ENCODE data around the gene SH3RF2. TPM values are rescaled to one million over a fixed set of nuclear protein-coding genes. Genes with fewer than 3 reads are reported as not detected.
"Not testable (repeated sequence)": the region's sequence is repeated elsewhere in the genome, so short reads cannot be mapped to it uniquely, and the experiment has no call there.

The SH3RF2 gene, protein sequence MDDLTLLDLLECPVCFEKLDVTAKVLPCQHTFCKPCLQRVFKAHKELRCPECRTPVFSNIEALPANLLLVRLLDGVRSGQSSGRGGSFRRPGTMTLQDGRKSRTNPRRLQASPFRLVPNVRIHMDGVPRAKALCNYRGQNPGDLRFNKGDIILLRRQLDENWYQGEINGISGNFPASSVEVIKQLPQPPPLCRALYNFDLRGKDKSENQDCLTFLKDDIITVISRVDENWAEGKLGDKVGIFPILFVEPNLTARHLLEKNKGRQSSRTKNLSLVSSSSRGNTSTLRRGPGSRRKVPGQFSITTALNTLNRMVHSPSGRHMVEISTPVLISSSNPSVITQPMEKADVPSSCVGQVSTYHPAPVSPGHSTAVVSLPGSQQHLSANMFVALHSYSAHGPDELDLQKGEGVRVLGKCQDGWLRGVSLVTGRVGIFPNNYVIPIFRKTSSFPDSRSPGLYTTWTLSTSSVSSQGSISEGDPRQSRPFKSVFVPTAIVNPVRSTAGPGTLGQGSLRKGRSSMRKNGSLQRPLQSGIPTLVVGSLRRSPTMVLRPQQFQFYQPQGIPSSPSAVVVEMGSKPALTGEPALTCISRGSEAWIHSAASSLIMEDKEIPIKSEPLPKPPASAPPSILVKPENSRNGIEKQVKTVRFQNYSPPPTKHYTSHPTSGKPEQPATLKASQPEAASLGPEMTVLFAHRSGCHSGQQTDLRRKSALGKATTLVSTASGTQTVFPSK
- 10 to 100 TPM in 4 of 12 donors, 1 to 10 TPM in 7, not detected in 1; 4.3 to 20.0 (median 7.7) TPM for polyA plus RNA-seq (ENCODE audit: insufficient read length in 12 of 12)
- long read RNA-seq, donor 1, full-length matches to known transcripts, result 3 of 20 reads
- long read RNA-seq, donor 1, partial matches to known transcripts, result 17 of 20 reads
- long read RNA-seq, donor 1, other reads (novel, unspliced or antisense), result 0 of 20 reads
- long read RNA-seq, donor 2, result 0 reads
- long read RNA-seq, donor 3, result 0 reads
- long read RNA-seq, donor 4, result 0 reads
- long read RNA-seq, donor 5, partial matches to known transcripts, result 5 of 5 reads
- long read RNA-seq, donor 5, other reads (novel, unspliced or antisense), result 0 of 5 reads
- long read RNA-seq, donor 6, partial matches to known transcripts, result 7 of 7 reads
- long read RNA-seq, donor 6, other reads (novel, unspliced or antisense), result 0 of 7 reads
- long read RNA-seq, donor 7, result 0 reads
- long read RNA-seq, donor 8, partial matches to known transcripts, result 6 of 7 reads
- long read RNA-seq, donor 8, other reads (novel, unspliced or antisense), result 0 of 7 reads
- long read RNA-seq, donor 9, result 0 reads
- long read RNA-seq, donor 10, partial matches to known transcripts, result 0 of 1 reads
- long read RNA-seq, donor 10, other reads (novel, unspliced or antisense), result 0 of 1 reads
- long read RNA-seq, donor 11, result 0 reads

DNA sequence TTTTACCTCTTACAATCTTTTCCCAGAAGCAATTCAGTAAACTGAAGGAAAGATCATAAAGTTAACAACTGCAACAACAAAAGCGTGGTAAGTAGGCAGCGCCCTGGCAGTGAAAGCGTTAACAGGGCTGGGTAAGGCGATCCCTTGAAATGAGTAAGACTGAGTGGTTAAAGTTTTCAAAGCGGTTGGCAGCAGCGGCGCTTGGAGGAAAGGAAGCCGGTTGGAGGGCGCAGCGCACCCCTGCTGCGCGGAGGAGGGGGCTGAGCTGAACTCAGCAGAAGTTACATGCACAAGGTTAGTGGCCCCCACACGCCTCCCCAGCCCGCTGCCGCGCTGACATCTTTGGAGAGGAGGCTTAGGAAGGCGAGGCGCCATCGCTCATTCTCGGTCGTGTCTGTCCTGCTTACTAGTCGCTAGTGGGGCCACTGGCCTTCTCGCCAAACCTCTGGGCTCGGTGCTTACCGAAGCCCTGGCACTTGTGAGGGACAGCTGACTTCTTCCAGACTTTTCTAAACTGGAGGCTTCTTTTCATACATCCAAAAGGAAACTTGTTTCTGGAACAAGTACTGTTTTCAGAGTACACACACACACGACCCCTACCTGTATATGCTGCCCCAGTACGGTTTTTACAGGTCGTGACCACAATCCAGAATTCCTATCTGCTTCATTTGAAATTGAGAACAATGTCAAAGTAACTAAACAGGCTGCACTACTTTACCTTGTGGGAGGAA, at the start of gene SH3RF2:
Gene SH3RF2, plus strand, starts transcription at position 178 of the 731 bp plus-strand sequence. CDS start 1,351 bp downstream, outside the sequence.
- peak; percentile 42 for DNase-seq

GRCh38 chr5:145887217-145887616, 49.2 kb upstream of the SH3RF2 start:
- DNase-seq, result no peak

DNA sequence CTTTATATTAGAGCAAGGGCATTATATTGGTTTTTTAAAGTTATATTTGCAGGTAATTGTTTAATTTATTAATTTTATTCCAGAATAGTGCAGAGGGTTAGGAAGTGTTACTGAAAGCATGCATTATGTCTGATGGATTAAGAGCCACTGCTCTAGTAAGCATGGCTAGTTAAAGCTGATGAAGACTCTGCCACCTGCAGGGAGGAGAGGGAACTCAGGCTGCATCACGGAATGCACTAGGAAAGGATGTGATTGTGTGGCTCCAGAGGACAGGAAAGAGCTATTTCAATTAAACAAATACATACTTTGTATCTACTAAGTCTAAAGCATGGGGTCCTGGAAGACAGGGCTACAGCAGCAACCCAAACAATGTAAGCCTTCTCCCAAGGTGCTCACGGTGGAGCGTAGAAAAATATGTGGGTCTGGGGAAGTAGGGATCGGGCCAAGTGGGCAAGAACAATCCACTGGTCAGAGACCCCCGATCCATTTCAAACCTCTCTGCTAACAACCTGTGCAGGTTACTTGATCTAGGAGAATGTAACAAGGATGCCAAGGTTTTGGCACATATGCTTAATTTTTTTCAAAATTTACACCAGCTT, 48.3 kb upstream of the SH3RF2 start:
- no peak for DNase-seq

- no peak for DNase-seq
Observed at GRCh38 chr5:145889611-145890010, 46.8 kb upstream of the SH3RF2 start.

DNA sequence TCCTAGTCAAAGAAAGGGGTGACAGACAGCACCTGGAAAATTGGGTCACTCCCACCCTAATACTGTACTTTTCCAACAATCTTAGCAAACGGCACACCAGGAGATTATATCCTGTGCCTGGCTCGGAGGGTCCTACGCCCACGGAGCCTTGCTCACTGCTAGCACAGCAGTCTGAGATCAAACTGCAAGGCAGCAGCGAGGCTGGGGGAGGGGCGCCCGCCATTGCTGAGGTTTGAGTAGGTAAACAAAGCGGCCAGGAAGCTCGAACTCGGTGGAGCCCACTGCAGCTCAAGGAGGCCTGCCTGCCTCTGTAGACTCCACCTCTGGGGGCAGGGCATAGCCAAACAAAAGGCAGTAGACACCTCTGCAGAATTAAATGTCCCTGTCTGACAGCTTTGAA, 45.0 kb upstream of the SH3RF2 start:
- not testable (repeated sequence) for DNase-seq

DNA sequence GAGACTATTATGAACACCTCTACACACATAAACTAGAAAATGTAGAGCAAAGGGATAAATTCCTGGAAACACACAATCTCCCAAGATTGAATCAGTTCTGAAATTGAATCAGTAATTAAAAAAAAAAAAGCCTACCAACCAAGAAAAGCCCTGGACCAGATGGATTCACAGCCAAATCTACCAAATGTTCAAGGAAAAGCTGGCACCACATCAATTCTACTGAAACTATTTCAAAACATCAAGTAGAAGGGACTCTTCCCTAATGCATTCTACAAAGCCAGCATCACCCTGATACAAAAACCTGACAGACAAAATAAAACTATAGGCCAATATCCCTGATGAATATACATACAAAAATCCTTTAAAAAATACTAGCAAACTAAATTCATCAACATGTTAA, 38.2 kb upstream of the SH3RF2 start:
- no peak for DNase-seq

- no peak for DNase-seq
Observed at GRCh38 chr5:145902421-145902820, 34.0 kb upstream of the SH3RF2 start.

GRCh38 chr5:145903113-145903512, 33.3 kb upstream of the SH3RF2 start:
- no peak for DNase-seq

GRCh38 chr5:145903867-145904266, 32.5 kb upstream of the SH3RF2 start:
- DNase-seq, result no peak

- DNase-seq, result no peak
Observed at GRCh38 chr5:145904743-145905142, 31.6 kb upstream of the SH3RF2 start.

DNA sequence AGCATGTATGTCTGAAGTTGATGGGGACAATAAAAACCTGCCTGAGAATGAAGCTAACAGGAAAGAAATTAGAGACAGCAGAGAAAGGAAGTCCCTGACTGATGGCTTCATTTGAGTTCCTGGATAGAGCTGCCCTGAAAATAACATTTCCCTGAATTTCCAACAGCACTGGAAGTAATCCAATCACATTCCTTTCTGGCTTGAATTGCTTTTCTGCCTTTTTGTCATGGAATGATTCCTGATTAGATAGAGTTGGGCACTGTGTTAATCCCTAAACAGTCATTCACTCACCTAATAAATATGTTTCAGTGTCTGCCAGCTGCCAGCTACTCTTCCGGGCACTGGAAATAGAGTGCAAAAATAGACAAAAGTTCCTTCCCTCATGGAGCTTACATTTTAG, 30.0 kb upstream of the SH3RF2 start:
- no peak for DNase-seq

GRCh38 chr5:145908206-145908960, 28.0 kb upstream of the SH3RF2 start:
- DNase-seq, result no peak

DNA sequence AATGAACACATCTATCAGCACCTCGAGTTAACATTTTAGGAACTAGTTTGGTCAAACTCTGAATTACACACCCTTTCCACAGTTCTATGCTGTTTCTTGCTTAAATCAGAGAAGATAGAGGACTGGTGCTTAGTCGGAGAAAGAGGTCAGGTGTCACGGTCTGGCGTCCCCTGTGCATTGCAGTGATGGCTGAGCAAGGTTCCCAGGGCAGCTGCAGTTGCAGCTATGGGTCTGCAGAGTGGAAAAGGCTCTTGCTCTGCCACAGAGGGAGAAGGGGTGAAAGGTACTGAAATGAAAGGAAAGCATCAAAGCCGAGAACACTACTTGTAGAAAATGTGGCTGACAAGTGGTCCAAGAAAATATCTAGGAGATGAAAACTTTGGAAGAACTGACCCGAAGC, 25.2 kb upstream of the SH3RF2 start:
- no peak for DNase-seq

DNA sequence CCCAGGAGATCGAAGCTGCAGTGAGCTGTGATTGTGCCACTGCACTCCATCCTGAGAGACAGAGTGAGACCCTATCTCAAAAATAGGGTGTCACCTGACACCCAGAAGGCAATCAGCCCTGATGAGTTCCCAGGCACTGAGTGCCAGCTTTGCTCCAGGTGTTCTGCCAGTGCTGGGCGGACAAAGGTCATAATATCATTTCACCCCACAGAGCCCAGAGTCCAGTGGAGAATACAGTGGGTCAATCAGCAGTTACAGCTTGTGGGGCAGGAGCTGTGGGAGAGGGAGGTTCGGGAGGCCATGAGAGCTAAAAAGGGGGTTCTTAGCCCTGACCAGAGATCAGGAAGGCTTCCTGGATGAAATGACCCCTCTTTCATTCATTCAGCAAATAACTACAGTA, 24.4 kb upstream of the SH3RF2 start:
- no peak for DNase-seq

DNA sequence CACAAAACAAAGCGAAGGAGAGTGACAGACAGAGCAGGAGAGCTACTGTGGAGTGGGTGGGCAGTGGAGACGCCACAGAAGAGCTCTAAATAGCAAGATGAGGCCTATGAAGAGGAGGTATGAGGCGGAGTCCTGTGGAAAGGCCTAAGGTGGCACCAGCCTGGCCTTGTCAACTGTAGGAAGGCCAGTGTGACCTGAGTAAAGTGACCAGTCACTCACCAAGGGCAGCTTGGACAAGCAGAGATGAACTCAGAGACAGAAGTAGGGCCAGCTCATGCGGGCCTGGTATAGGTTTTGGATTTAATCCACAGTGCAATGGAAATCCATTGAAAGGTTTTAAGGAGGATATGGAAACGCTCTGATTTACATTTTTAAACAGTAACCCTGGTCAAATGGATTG, 23.8 kb upstream of the SH3RF2 start:
- no peak for DNase-seq

- DNase-seq, result no peak
Observed at GRCh38 chr5:145913701-145914100, 22.7 kb upstream of the SH3RF2 start.

DNA sequence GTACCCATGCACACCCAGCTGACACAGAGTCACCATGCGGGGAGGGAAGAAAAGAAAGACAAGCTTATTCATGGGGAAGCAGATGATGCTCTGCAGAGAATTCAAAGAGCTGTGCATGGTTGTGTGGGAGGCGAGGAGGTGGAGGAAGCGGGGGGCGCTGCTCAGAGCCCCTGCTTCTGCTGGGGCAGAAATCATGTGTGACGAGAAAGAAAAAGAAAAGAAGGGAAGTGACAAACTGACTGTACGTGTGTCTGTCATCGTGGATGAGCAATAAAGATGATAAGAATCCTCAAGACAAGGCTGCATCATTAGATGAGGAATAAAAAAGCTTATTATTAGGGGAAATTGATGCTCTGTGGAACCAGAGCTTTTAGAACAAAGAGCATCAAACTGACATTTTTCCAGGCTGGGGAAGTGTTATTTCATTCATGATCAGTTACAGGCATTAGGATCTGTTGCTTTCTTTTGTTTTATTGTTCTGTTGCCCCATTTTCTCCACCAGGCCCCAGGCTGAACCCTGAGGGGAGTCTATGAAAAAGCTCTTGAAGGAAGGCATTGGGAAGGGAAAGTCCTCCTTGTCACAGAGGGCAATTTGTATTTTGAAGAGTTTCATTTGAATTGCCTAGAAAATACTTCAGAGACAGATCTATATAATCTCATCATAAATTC, 20.3 kb upstream of the SH3RF2 start:
- DNase-seq, result no peak

DNA sequence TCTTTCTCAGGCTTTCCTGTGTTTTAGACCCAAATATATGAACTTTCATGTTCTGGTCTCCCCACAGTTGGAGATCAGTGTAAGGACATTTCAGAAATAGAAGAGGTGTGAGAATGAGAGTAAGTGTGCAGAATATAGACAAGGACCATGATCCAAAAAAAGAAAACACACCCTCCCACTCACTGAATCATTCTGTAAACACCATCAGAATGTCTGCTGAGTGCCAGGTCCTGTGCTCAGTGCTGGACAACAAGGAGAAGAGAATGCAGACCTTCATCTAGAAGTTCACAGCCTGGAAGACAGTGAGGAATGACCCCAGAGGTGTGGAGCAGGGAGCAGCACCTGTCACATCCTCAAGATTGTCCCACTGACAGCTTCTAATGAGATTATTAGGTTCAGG, 19.1 kb upstream of the SH3RF2 start:
- no peak for DNase-seq

- no peak for DNase-seq
Observed at GRCh38 chr5:145918397-145918796, 18.0 kb upstream of the SH3RF2 start.
